ENCODE data around the gene MOCOS. TPM values are rescaled to one million over a fixed set of nuclear protein-coding genes. Genes with fewer than 3 reads are reported as not detected.
A peak's percentile ranks its signal among the peaks of the same experiment; 100 is the strongest.

Gene MOCOS
- total RNA-seq, 1 donor from 2014 or later = 2.2 TPM

- TF ChIP-seq POLR2A (IDR thresholded peaks at IDR 0.05) = no peak
- no peaks in the 10 kb centered on the region for H3K27me3 ChIP-seq
- intact Hi-C loops (cut with DNase I) = no loop called here
- no peak overlapping the region for H3K27ac ChIP-seq
- no peak overlapping the region for H3K4me3 ChIP-seq
- H3K4me1 ChIP-seq = no peaks in the 10 kb centered on the region
- H3K36me3 ChIP-seq = no peaks in the 10 kb centered on the region
- H3K9me3 ChIP-seq = no peaks in the 10 kb centered on the region
- peak in 1 of 2 donors; percentile 70 for DNase-seq (ENCODE audit: extremely low spot score in 2 of 2)
Measured at GRCh38 chr18:36314754-36315153, 127.5 kb downstream of the MOCOS start.

DNA sequence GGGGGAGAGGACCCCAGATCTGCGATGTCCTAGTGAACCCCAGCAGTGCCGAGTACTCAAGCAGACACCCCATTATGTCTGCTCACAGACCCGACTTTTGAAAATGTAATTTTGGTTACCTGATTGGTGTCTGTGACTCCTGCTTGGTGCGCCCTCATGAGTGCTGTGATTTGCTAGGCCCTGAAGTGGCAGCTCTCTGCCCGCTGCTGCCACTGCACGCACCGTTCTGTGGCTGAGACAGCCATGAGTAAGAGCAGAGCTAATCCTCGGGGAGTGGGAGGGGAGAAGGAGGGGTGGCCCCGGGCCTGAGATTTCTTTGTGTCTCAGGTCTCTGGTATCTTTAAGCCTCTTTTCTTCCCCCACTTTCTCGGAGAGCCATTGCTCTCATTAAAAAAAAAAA lies 128.4 kb downstream of the MOCOS start:
- intact Hi-C loops (cut with DNase I) = no loop called here
- no peak overlapping the region for H3K27ac ChIP-seq
- TF ChIP-seq, protein P1, sequence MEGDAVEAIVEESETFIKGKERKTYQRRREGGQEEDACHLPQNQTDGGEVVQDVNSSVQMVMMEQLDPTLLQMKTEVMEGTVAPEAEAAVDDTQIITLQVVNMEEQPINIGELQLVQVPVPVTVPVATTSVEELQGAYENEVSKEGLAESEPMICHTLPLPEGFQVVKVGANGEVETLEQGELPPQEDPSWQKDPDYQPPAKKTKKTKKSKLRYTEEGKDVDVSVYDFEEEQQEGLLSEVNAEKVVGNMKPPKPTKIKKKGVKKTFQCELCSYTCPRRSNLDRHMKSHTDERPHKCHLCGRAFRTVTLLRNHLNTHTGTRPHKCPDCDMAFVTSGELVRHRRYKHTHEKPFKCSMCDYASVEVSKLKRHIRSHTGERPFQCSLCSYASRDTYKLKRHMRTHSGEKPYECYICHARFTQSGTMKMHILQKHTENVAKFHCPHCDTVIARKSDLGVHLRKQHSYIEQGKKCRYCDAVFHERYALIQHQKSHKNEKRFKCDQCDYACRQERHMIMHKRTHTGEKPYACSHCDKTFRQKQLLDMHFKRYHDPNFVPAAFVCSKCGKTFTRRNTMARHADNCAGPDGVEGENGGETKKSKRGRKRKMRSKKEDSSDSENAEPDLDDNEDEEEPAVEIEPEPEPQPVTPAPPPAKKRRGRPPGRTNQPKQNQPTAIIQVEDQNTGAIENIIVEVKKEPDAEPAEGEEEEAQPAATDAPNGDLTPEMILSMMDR (IDR thresholded peaks at IDR 0.05) = no peak
- TF ChIP-seq POLR2A (IDR thresholded peaks at IDR 0.05) (no peak), POLR2AphosphoS5 (IDR thresholded peaks at IDR 0.05; ENCODE audit: insufficient read depth in 1 of 2, low read depth in 1 of 2) (no peak)
- H3K4me3 ChIP-seq = no peak overlapping the region
- peak; percentile 54 to 55 for DNase-seq (ENCODE audit: extremely low spot score in 2 of 2)
- no peaks in the 10 kb centered on the region for H3K36me3 ChIP-seq
- H3K9me3 ChIP-seq = no peaks in the 10 kb centered on the region
- no peaks in the 10 kb centered on the region for H3K4me1 ChIP-seq
- no peaks in the 10 kb centered on the region for H3K27me3 ChIP-seq

- H3K27me3 ChIP-seq = no peaks in the 10 kb centered on the region
- H3K9me3 ChIP-seq = no peaks in the 10 kb centered on the region
- no peak overlapping the region for H3K27ac ChIP-seq
- intact Hi-C loops (cut with DNase I) = no loop called here
- peak in 1 of 2 donors; percentile 13 for DNase-seq (ENCODE audit: extremely low spot score in 2 of 2)
- H3K36me3 ChIP-seq = no peaks in the 10 kb centered on the region
- no peak for TF ChIP-seq POLR2AphosphoS5 (IDR thresholded peaks at IDR 0.05; ENCODE audit: insufficient read depth in 1 of 2, low read depth in 1 of 2)
- TF ChIP-seq, protein P1 (IDR thresholded peaks at IDR 0.05) = no peak
- TF ChIP-seq POLR2A (IDR thresholded peaks at IDR 0.05) = no peak
- no peaks in the 10 kb centered on the region for H3K4me1 ChIP-seq
- H3K4me3 ChIP-seq = no peak overlapping the region
Measured at GRCh38 chr18:36316246-36316645, 128.9 kb downstream of the MOCOS start.

Other genes starting within 250 kb of the MOCOS start
- gene RPRD1A, start 119.9 kb upstream of the MOCOS start, total RNA-seq = 44.7 TPM
- gene SLC39A6, start 58.2 kb upstream of the MOCOS start, total RNA-seq = 39.3 TPM
- gene ELP2, start 57.6 kb upstream of the MOCOS start, total RNA-seq = 60.2 TPM
- gene FHOD3, start 110.2 kb downstream of the MOCOS start, total RNA-seq = 5.6 TPM

Data from vagina (tissue), 2 donors.